Endothelial cell of umbilical vein (primary cell): ENCODE measurements around the gene LPAR6. TPM values are rescaled to one million over a fixed set of nuclear protein-coding genes. Genes with fewer than 3 reads are reported as not detected.
"Not testable (repeated sequence)": the region's sequence is repeated elsewhere in the genome, so short reads cannot be mapped to it uniquely, and the experiment has no call there.

Source experiments
- BruUV-seq: library from RNA; stranded (reverse); fragments of 400-500 nt; replicated peaks from 2 replicates; lab custom pipeline; 2021; lab: Mats Ljungman, UMichigan
- CTCF ChIA-PET: fragments of 300-600, 350-600 bp; sonication (Branson Sonifier 250); formaldehyde crosslinking; loops from one replicate; lab custom pipeline; 2021; ENCODE audit warnings: antibody characterized with exemption, inconsistent platforms; lab: Charles Lee
- POLR2A ChIA-PET: fragments of 300-600, 350-600 bp; sonication (Branson Sonifier 250); formaldehyde crosslinking; loops from one replicate; lab custom pipeline; 2021; ENCODE audit warnings: antibody characterized with exemption, inconsistent platforms; lab: Charles Lee
- DNase-seq: peaks from one replicate; pipeline ENCODE4 v3.0.0-alpha.2; 2011; ENCODE audit warnings: low read depth, low spot score
- FAIRE-seq: peaks from 2 replicates; lab custom pipeline; 2011; peaks lifted over from hg19 to GRCh38; lab: Jason Lieb, UNC
- H2AFZ ChIP-seq: 2 replicates; pipeline ENCODE4 v1.6.0; 2012; ENCODE audit warnings: low read depth, low read length, control low read depth, inconsistent platforms
- H3K27ac ChIP-seq: 2 replicates; pipeline ENCODE4 v1.5.1; 2011; ENCODE audit warnings: low read depth, mild to moderate bottlenecking, control low read depth, low read length, moderate library complexity; ENCODE audit not compliant: insufficient read depth
- H3K27me3 ChIP-seq, 2 experiments: 2 replicates each; pipeline versions ENCODE4 v1.6.0 to v1.6.1; 2011; ENCODE audit warnings: low read length in 2 of 2, mixed read lengths in 1 of 2; ENCODE audit not compliant: control insufficient read depth in 2 of 2, insufficient read depth in 2 of 2
- H3K36me3 ChIP-seq, 2 experiments: 2 replicates in 1 of 2; 3 replicates in 1 of 2; pipeline ENCODE4 v1.5.1; 2011; ENCODE audit warnings: low read length in 2 of 2, mild to moderate bottlenecking in 1 of 2, moderate library complexity in 1 of 2; ENCODE audit not compliant: control insufficient read depth in 2 of 2, insufficient read depth in 2 of 2; ENCODE audit errors: extremely low read depth in 1 of 2
- H3K4me1 ChIP-seq: 3 replicates; pipeline ENCODE4 v1.5.1; 2011; ENCODE audit warnings: mild to moderate bottlenecking, low read length; ENCODE audit not compliant: control insufficient read depth, insufficient read depth; ENCODE audit errors: extremely low read depth
- H3K4me2 ChIP-seq: 2 replicates; pipeline ENCODE4 v1.6.1; 2011; ENCODE audit warnings: low read length, control low read depth, mixed read lengths; ENCODE audit not compliant: insufficient read depth
- H3K4me3 ChIP-seq, 3 experiments: fragments of 200-600 bp in 1 of 3; sonication (generic), shearing (Covaris generic) in 1 of 3; replicated peaks in 1 of 3; 2 replicates each; pipeline ENCODE4 v1.5.1; 2011 to 2016; ENCODE audit warnings: control low read depth in 3 of 3, low read length in 3 of 3, mild to moderate bottlenecking in 2 of 3, inconsistent platforms in 1 of 3, low read depth in 1 of 3, moderate library complexity in 1 of 3; ENCODE audit not compliant: insufficient read depth in 1 of 3
- H3K79me2 ChIP-seq: 2 replicates; pipeline ENCODE4 v1.6.0; 2012; ENCODE audit warnings: low read length, inconsistent platforms; ENCODE audit not compliant: control insufficient read depth, insufficient read depth
- H3K9ac ChIP-seq: replicated peaks from 2 replicates; pipeline ENCODE3; 2011; ENCODE audit warnings: low read length, control low read depth; ENCODE audit not compliant: insufficient read depth; ENCODE audit errors: extremely low read depth
- H3K9me1 ChIP-seq: replicated peaks from 3 replicates; pipeline ENCODE4 v1.6.0; 2011; ENCODE audit warnings: mild to moderate bottlenecking, low read length; ENCODE audit not compliant: control insufficient read depth, insufficient read depth; ENCODE audit errors: extremely low read depth
- H3K9me3 ChIP-seq: replicated peaks from 2 replicates; pipeline ENCODE4 v1.5.1; 2012; ENCODE audit warnings: low read length, inconsistent platforms; ENCODE audit not compliant: control insufficient read depth, insufficient read depth
- H4K20me1 ChIP-seq: replicated peaks from 2 replicates; pipeline ENCODE3; 2011; ENCODE audit warnings: mild to moderate bottlenecking, low read length; ENCODE audit not compliant: control insufficient read depth, insufficient read depth; ENCODE audit errors: extremely low read depth
- EZH2 ChIP-seq: IDR thresholded peaks from 2 replicates; pipeline ENCODE4 v1.6.1; 2012; ENCODE audit warnings: borderline replicate concordance, low read depth, mild to moderate bottlenecking, moderate library complexity, low read length, inconsistent platforms; ENCODE audit not compliant: severe bottlenecking
- FOS ChIP-seq: IDR thresholded peaks from 2 replicates; pipeline ENCODE4 v1.6.1; 2011; ENCODE audit warnings: mild to moderate bottlenecking, low read length, moderate library complexity, borderline replicate concordance; ENCODE audit not compliant: insufficient read depth
- JUN ChIP-seq: IDR thresholded peaks from 2 replicates; pipeline ENCODE4 v1.6.1; 2011; ENCODE audit warnings: borderline replicate concordance, low read depth; ENCODE audit not compliant: insufficient read length, insufficient read depth
- MYC ChIP-seq: IDR thresholded peaks from one replicate; pipeline ENCODE4 v1.6.1; 2011; ENCODE audit warnings: mild to moderate bottlenecking, low read depth, low read length
- POLR2A ChIP-seq: IDR thresholded peaks from 2 replicates; pipeline ENCODE4 v1.6.1; 2012; ENCODE audit warnings: low read depth, mild to moderate bottlenecking, control low read depth, low read length
- dilution Hi-C: fragments of 300-500 bp; cut with MboI; formaldehyde crosslinking; loops from one replicate; pipeline ENCODE4 v1.15.0; 2019; ENCODE audit warnings: low sequenced_read_pairs; ENCODE audit not compliant: extremely low pct_ligation_motif_present
- intact Hi-C: fragments of 100-400 bp; cut with micrococcal nuclease; formaldehyde crosslinking; loops from one replicate; pipeline ENCODE4 v1.10.0; 2022
- polyA plus RNA-seq, 4 experiments: library from polyadenylated mRNA; depleted of rRNA in 3 of 4; stranded (reverse) in 3 of 4; unstranded in 1 of 4; fragments of >200 nt; gene quantifications; 2 replicates each; pipeline versions ENCODE4 v1.2.1 to v1.2.3, GENCODE V29; 2011 to 2012; ENCODE audit warnings: missing spikeins in 1 of 4
- total RNA-seq: library from RNA; stranded (reverse); gene quantifications from 2 replicates; pipeline ENCODE4 v1.2.3, GENCODE V29; 2021
- TF ChIP-seq, protein P1 (sequence below), 2 donors: IDR thresholded peaks; 1 replicate in 1 of 2; 2 replicates in 1 of 2; pipeline ENCODE4 v1.5.1; 2011; ENCODE audit warnings: low read length in 2 of 2, mild to moderate bottlenecking in 2 of 2, moderate library complexity in 2 of 2, control low read depth in 1 of 2, inconsistent platforms in 1 of 2, low read depth in 1 of 2; ENCODE audit not compliant: insufficient read depth in 1 of 2; ENCODE audit errors: extremely low read depth in 1 of 2
- TF ChIP-seq, protein P2 (sequence below): IDR thresholded peaks from 2 replicates; pipeline ENCODE4 v1.6.1; 2011; ENCODE audit not compliant: insufficient read depth, insufficient read length

The LPAR6 gene
- total and polyA plus RNA-seq, 2 donors (not counting 3 experiments of a cell fraction or from before 2014, with no cell fraction given) = 14.5 to 22.9 TPM

DNA sequence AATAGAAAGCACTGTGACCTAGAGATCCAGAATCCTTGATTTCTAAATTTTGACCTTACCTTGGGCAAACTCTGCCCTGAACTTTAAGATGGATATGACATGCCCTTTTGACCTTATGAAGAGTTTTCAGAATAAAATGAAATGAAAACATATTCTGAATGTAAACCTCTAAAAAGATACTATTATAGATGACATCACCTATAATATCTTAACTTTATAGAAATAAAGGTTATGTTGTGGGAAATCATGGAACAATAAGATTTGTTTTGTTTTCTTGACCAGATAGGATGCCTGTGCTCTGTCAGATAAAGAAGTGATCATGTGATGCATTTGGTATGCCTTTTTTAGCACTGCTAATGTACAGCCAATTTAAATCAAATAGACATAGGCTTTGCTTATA lies 13.1 kb upstream of the LPAR6 start:
- H3K4me3 ChIP-seq = no peak overlapping the region
- ChIA-PET POLR2A (no interaction called here), CTCF (no interaction called here)
- FAIRE-seq = no peak
- no peaks in the 10 kb centered on the region for H3K9me1 ChIP-seq
- H4K20me1 ChIP-seq = no peaks in the 10 kb centered on the region
- H3K9me3 ChIP-seq = no peaks in the 10 kb centered on the region
- no peaks in the 10 kb centered on the region for H3K79me2 ChIP-seq
- H3K4me2 ChIP-seq = no peak overlapping the region
- peak; percentile 37 for DNase-seq
- no peaks in the 10 kb centered on the region for H3K27me3 ChIP-seq
- H3K27ac ChIP-seq = no peak overlapping the region
- peaks cover 11% of the 10 kb centered on the region for H3K4me1 ChIP-seq
- H2AFZ ChIP-seq = no peak overlapping the region
- TF ChIP-seq EZH2 = no peak
- H3K9ac ChIP-seq = no peak overlapping the region
- dilution Hi-C loops (no loop called here), intact Hi-C loops (no loop called here)
- BruUV-seq = no TSS peak
- no peaks in the 10 kb centered on the region for H3K36me3 ChIP-seq

DNA sequence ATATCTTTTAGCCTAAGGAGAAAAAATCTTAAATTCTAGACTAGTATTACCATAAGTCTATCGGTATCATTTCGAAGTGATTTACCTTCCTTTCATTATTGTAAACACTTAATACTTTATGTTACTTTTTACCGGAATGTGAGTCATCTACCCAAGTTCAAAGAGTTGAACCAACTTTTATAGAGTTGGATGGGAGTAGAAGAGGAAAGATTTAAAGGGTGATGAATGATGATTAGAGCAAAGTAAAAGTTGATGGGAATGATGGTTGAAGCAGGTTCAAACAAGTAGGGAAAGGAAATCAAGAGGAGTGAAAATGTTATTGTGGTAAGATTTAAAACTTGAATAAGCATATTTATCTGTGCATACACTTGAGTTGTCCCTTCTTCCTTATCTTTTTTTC lies 11.3 kb upstream of the LPAR6 start:
- Histone ChIP-seq H3K4me1 (peaks cover 10% of the 10 kb centered on the region), H3K36me3 (no peaks in the 10 kb centered on the region), H3K4me3 (no peak overlapping the region), H3K27me3 (no peaks in the 10 kb centered on the region), H4K20me1 (no peaks in the 10 kb centered on the region), H3K9ac (no peak overlapping the region), H3K9me3 (no peaks in the 10 kb centered on the region), H3K4me2 (no peak overlapping the region), H3K27ac (no peak overlapping the region), H2AFZ (no peak overlapping the region), H3K9me1 (no peaks in the 10 kb centered on the region), H3K79me2 (no peaks in the 10 kb centered on the region)
- POLR2A ChIA-PET = no interaction called here
- CTCF ChIA-PET = no interaction called here
- FAIRE-seq = no peak
- dilution Hi-C loops = no loop called here
- TF ChIP-seq EZH2 (no peak), FOS (no peak), JUN (no peak), MYC (no peak), POLR2A (no peak)
- TF ChIP-seq, protein P1, sequence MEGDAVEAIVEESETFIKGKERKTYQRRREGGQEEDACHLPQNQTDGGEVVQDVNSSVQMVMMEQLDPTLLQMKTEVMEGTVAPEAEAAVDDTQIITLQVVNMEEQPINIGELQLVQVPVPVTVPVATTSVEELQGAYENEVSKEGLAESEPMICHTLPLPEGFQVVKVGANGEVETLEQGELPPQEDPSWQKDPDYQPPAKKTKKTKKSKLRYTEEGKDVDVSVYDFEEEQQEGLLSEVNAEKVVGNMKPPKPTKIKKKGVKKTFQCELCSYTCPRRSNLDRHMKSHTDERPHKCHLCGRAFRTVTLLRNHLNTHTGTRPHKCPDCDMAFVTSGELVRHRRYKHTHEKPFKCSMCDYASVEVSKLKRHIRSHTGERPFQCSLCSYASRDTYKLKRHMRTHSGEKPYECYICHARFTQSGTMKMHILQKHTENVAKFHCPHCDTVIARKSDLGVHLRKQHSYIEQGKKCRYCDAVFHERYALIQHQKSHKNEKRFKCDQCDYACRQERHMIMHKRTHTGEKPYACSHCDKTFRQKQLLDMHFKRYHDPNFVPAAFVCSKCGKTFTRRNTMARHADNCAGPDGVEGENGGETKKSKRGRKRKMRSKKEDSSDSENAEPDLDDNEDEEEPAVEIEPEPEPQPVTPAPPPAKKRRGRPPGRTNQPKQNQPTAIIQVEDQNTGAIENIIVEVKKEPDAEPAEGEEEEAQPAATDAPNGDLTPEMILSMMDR (IDR thresholded peaks at IDR 0.05; ENCODE audit: extremely low read depth in 1 of 2, insufficient read depth in 1 of 2, low read depth in 1 of 2, low read length in 2 of 2) = no peak
- TF ChIP-seq, protein P2, sequence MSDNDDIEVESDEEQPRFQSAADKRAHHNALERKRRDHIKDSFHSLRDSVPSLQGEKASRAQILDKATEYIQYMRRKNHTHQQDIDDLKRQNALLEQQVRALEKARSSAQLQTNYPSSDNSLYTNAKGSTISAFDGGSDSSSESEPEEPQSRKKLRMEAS = no peak
- no peak for DNase-seq
- intact Hi-C loops = no loop called here
- no TSS peak for BruUV-seq

DNA sequence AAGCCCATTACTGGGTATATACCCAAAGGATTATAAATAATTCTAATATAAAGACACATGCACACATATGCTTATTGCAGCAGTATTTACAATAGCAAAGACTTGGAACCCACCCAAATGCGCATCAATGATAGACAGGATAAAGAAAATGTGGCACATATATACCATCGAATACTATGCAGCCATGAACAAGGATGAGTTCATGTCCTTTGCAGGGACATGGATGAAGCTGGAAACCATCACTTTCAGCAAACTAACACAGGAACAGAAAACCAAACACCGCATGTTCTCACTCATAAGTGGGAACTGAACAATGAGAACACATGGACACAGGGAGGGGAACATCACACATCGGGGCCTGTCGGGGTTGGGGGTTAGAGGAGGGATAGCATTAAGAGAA lies 9.1 kb upstream of the LPAR6 start:
- POLR2A ChIA-PET, H3K4me1 ChIP-seq, H3K36me3 ChIP-seq, FAIRE-seq, H3K9me3 ChIP-seq, CTCF ChIA-PET, H3K4me3 ChIP-seq, H3K4me2 ChIP-seq, H3K27me3 ChIP-seq, dilution Hi-C loops, H3K9ac ChIP-seq, intact Hi-C loops, BruUV-seq, DNase-seq, H3K9me1 ChIP-seq, H2AFZ ChIP-seq, H3K79me2 ChIP-seq, H3K27ac ChIP-seq, H4K20me1 ChIP-seq: not testable (repeated sequence)
